Dermis lymphatic vessel endothelial cell (primary cell): ENCODE measurements around the gene RLIM. TPM values are rescaled to one million over a fixed set of nuclear protein-coding genes. Genes with fewer than 3 reads are reported as not detected.

Experiments
- total RNA-seq: library from RNA; depleted of rRNA; stranded (reverse); fragments of >200 nt; gene quantifications from 2 replicates; pipeline ENCODE4 v1.2.1, GENCODE V29; 2014

RLIM gene
- 42.6 and 52.1 TPM in 2 replicates for total RNA-seq

GRCh38 chrX:74614093-74614909 is at the start of gene RLIM:
Gene RLIM (minus strand): TSS chrX:74614624. CDS start chrX:74595977, 18,647 bp downstream.

Other genes starting within 250 kb of the RLIM start
- 0.43 and 1.1 TPM in 2 replicates for gene SLC16A2, start 193.1 kb downstream of the RLIM start, total RNA-seq